Stimulated activated CD4-positive, alpha-beta T cell treated with anti-CD3 and anti-CD28 coated beads, TNF-alpha, amount 100 ng/mL, for 1 hour (primary cell): ENCODE results near the gene CCDC188.

ENCODE experiments used
- DNase-seq, 3 donors: peaks; one replicate each; pipeline ENCODE4 v3.0.0-alpha.2; 2020; ENCODE audit warnings: low read depth in 3 of 3, low spot score in 1 of 3

The CCDC188 gene

DNA sequence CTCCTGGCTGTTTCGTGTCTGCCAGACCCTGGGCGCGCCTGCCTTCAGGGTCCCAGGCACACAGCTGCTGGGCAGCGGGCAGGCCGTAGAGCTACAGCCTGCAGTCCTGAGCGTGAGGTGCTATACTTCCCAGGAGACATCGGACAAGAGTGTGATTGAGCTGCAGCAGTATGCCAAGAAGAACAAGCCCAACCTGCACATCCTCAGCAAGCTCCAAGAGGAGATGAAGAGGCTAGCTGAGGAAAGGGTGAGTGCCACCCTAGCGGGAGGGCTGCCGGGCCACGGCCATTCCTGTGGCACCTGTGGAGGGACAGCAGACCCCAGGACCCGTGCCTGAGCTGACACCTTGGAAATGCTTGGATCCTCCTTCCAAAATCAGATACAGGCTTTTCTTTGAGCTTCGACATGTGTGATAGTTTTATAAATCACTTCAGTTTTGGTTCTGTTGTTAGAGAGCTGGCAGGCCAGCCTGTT is 42.1 kb downstream of the CCDC188 start:
- no peak for DNase-seq

DNA sequence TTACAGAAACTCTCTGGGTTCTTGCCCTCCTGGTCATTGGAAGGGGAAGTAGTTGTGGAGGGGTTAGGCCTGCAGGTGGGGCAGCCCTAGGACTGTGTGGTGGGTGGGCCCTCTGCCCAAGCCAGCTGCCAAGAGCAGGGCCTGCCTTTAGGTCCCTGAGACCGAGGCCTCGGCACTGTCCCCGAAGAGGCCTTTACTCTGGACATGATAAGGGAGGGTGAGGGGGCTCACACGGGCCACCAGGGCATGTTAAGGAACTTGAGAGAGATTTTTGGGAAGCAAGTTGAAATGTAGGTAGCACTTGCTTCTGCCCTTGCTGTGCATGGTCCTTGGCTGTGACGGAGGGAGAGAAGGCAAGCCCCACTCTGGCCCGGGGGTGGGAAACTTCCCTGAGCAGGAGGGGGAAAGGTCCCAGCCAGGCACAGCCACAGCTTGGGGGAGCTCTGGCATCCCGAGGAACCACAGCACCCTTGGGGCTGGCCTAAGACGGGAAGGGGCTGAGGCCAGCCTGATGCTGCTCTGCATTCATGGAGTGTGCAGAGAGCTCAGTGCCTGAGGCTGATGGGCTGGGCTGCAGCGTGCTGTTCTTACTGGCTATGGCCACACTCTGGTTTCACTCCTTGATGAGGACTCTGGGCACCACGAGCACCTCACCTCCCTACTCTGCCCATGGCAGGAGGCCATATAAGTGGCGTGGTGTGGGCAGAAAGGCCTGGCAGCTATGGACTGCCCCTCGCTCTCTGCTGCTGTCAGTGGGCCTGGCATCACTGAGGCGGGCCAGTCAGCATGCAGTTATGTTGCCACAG is 42.7 kb downstream of the CCDC188 start:
- no peak for DNase-seq

DNA sequence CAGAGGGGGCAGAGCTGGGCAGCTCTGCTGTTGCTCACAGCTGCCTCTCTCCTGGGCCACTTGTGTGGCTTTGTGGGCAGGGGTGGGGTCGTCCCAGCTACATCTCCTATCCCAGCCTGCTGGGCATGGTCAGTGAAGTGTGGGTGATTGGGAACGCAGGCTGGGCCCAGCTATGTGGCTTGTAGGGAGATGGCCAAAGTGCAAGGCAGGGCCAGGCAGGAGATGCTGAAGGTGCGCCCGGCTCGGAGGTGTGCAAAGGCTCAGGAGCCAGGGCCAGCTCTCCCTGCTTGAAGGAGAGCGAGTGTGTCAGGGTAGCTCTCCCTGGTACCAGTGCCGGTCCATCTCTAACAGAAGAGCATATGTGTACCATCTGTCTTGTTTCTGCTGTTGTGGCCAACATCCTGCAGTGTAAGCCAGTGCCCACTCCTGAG is 43.4 kb downstream of the CCDC188 start:
- no peak for DNase-seq

DNA sequence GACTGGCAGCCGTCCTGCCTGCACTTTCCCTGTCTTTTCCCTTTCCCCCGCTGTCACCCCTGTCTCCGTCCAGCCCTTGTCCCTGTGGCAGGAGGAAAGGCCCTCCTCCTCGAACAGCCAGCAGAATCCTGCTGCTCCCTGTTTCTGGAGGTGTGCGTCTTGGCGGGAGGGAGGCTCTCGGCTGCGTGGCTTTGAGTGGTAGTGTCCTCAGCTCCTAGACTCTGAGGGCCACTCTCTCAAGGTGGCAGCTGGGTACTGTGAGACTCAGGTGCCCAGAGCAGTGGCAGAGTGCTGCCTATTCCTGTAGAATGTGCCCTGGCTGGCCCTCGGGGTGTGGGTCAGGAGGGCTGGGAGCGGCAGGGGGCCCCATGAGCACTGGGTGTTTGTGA is 44.0 kb downstream of the CCDC188 start:
- no peak for DNase-seq

DNA sequence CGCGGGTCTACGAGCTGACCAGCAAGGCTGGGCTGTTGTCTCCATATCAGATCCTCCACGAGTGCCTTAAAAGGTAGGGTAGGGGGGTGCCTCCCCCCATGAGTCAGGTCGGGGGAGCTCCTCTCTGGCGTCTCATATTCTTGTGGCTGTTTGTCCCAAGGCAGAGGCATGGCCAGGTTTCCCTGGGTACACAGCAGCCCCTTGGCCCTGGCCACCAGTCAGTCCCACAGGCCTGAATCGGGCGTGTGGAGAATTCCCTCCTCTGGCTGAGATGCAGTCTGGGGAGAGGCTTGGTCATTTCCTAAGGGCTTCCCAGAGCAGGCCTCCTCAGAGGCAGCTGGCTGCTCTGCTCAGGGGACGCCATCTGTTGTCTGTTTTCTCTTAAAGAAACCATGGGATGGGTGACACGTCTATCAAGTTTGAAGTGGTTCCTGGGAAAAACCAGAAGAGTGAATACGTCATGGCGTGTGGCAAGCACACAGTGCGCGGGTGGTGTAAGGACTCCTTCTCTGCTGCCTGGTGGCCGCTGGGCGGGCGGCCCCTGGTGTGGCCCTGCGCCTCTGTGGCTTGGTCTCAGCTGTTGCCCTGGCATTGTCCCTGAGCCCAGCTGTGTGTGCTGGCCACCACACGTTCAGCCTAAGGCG is 44.5 kb downstream of the CCDC188 start:
- no peak for DNase-seq

DNA sequence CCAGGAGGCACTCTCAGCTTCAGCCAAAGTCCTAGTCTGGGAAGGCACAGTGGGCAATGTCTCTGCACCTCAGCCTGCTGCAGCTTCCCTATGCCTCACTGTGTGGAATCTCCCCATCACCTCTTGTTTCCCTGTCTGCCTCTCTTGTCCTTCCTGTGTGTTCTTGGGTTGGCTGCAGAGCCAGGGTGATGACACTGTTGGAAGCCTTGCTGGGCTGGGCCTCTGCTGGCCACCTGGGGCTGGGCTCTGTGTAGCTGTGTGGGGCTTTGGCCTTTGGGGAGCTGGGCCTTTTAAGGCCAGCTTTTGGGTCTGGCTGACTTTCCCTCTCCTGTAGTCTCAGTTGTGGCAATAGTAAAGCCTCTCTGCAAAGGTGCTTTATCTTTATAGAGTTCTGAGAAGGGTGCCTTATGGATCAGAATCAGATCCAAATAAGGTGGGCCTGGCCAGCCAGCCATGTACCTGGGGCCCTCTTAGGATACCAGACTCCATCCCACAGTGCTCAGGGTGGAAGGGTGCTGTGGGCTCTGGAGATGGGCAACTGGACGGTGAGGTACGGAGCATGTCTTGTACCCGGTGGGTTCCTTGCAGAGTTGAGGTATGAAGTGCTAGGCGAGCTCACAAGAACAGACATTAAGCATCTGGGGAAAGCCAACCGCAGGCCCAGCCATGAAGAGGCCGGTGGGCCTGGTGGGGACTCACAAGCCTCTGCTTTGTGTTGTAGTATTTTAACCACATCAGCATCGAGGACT is 45.2 kb downstream of the CCDC188 start:
- DNase-seq: no peak

DNA sequence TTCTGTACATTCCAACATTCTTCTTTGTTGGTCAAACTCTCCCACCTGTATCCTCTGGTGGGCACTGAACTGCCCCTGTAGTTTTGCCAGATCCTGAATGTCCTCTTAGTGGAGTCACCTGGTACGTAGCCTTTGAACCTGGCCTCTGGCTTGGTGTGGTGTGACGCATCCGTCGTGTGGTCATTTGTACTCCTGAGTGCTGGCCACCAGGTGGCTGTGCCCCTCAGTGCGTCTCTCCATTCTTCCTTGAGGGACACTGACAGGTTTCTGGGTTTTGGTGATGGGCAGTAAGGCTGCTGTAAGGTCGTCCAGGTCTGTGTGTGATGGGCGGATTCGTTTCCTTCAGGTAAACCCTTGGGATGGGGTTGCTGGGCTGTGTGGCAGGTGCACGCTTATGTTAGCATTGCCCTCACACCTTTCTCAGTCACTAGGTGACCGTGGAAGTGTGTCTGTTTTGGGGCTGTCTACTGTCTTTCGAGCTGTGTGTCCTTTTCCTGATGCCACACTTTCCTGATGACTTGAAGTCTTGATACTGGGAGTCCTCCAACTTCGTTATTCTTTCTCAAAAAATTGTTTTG is 48.6 kb downstream of the CCDC188 start:
- DNase-seq: no peak

DNA sequence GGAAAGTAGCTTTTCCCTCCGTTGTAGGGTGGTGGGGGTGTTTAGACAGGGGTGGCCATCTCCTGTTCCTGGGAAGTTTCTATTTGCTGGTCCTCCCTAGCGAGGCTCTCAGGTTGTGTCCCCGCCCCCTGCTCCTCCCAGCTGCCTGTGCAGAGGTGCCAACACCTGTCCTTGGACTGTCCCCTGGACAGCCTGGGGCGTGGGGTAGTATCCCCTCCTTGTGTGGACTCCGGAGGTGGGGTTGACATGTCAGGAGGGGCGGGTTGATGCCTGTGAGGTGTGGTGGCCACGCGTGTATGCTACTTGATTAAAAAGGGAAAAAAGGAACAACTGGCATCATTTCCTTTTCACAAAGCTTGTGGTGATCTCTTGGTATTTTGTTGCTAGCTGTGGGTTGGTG is 49.2 kb downstream of the CCDC188 start:
- DNase-seq: no peak

DNA sequence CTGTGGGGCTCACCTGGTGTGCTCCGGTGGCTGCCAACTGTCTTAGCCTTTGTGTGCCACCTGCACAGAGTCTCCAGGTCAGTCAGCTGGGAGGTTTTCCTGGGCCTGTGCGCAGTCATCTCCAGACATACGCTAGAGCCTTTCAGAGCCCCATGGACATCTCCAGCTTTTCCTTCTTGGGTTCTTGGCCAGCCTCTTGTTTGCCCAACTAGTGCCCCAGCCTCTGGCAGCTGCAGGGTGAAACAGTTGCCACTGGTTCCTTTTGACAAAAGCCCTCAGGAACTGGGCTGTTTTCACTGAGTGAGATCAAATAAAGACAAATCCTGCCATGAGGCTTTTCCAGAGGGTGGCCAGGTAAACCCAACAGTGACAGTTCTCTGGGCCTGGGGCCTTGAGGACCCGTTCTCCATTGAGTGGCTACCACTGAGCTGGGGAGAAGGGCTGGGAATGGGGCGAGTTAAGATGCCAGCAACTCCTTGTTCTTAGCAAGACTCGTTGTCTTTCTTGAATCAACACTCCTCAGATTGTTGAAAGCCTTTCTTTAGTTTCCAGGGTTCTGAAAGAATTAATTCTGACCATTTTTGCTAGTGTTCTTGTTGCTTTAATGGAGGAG is 51.6 kb downstream of the CCDC188 start:
- DNase-seq: no peak
